ENCODE results near the gene PLCG1.
"Not testable (repeated sequence)": the region's sequence is repeated elsewhere in the genome, so short reads cannot be mapped to it uniquely, and the experiment has no call there.

The PLCG1 gene

DNA sequence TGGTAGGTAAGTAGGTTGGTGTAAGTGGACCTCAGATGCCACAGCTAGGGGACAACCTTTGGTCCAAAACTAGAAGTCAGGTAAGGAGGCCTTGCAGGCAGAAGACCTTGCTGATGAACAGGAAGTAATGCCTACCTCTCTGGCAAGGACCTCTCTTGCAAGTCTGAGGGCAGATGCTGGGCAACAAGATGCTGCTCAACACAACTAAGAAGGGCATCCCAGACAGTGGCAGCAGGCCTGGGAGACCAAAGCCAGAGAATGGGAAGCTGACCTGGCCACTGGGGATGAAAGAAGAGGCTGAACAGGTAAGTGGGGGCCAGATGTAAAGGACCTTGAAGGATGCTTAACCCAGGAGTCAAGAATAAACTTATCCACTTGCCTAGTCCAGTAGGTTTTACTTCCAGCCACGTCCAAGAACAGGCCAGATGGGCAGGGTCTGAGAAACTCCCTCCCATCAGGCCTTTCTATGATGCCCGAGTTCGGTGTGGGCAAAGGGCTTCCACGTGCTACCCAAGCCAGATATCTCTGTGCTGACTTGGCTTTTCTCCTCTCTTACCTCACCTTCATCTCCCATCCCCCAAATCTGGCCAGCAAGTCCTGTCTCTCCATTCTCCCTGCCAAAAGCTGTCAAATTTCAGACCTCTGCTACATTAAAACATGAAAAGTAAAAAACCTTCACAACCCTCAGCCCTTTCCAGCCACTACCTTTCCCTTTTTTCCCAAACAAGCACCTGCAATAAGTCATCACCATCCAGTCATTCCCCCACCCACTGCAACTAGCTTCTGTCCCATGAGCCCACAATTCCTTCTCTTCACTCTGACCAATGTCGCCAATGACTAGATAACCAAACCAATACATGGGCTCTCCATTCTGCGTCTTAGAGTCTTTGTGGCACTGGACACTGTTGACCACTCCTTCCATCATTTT, 11.5 kb upstream of the PLCG1 start:
- no peak for DNase-seq

- no peak for DNase-seq
Measured at GRCh38 chr20:41126719-41127118, 10.6 kb upstream of the PLCG1 start.

DNA sequence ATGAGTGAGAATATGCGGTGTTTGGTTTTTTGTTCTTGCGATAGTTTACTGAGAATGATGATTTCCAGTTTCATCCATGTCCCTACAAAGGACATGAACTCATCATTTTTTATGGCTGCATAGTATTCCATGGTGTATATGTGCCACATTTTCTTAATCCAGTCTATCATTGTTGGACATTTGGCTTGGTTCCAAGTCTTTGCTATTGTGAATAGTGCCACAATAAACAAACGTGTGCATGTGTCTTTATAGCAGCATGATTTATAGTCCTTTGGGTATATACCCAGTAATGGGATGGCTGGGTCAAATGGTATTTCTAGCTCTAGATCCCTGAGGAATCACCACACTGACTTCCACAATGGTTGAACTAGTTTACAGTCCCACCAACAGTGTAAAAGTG, 9.0 kb upstream of the PLCG1 start:
- DNase-seq = not testable (repeated sequence)

- DNase-seq = no peak
Measured at GRCh38 chr20:41131594-41132387, 5.6 kb upstream of the PLCG1 start.

DNA sequence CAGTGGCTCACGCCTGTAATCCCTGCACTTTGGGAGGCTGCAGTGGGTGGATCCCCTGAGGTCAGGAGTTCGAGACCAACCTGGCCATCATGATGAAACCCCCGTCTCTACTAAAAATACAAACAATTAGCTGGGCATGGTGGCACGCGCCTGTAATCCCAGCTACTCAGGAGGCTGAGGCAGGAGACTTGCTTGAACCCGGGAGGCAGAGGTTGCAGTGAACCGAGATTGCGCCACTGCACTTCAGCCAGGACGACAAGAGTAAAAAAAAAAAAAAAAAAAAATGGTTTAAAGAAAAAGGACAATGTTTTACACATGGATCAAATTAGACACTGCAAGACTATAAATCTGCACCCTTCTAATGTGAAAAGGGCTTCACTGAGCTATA, 5.0 kb upstream of the PLCG1 start:
- not testable (repeated sequence) for DNase-seq

- DNase-seq = peak; percentile 62
Measured at GRCh38 chr20:41133709-41134361, 3.5 kb upstream of the PLCG1 start.

GRCh38 chr20:41134362-41135186, 2.8 kb upstream of the PLCG1 start:
- no peak for DNase-seq

DNA sequence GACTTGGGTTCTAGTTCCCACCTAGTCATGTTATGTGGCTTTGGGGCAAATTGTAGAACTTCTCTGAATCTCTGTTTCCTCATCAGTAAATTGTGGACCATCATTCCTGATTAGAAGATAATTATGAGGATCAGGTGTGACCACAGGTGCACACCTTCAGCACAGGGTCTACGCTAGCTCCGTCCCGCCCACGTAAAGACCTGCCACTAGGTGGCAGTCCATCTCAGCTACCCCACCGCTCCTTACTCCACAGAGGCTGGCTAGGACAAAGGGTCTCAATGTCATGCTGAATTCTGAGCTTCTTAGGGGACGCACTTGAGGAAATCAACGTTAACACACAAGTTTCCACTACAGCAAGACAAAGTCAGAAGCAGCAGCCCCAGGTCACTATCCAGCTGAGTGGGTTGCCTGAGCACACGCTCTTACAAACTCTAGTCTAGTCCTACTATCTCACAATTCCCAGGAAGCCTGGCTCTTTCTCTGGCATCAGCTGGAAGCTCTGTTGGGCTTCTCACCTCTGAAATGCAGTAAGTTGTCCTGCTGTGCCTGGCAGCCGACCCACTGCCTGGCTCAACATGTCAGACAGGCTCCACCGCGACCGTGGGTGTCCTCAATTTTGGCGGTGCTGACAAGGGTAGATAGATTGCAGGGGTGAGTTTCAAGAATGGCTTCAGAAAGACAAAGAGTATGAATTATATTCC, 2.0 kb upstream of the PLCG1 start:
- DNase-seq = peak; percentile 78

GRCh38 chr20:41135888-41136679, 1.3 kb upstream of the PLCG1 start:
- DNase-seq = no peak

DNA sequence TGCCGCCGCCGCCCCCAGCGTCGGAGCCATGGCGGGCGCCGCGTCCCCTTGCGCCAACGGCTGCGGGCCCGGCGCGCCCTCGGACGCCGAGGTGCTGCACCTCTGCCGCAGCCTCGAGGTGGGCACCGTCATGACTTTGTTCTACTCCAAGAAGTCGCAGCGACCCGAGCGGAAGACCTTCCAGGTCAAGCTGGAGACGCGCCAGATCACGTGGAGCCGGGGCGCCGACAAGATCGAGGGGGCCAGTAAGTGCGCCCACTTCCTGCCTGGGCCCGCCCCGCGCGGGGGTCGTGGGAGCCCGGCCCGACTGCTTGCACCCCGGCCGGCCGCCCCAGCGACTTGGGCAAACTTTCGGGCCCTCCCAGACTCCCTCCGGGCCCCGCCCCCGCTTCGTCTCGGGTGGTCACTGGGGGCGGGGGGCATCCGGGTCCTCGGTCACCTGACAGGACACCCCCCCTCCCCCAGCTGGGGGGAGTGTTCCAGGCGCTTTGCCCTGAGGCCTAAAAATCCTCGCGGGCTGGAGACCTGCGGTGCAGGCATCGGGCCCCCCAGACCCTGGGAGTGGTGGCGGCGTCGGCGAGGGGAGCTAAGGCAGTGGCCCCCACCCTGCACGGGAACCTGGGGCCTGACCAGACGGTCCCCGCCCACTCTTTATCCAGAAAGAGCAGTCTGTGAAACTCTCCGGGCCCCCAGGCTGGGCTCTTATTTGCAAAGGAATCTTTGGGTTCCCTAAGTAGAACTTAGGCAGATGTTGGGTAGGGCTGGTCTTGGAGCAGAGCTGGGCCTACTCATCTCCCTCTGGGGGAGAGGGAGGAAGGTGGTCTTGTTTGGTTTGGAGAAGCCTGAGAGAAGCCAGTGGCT, 501 bp downstream of the PLCG1 start:
- peak; percentile 69 for DNase-seq

DNA sequence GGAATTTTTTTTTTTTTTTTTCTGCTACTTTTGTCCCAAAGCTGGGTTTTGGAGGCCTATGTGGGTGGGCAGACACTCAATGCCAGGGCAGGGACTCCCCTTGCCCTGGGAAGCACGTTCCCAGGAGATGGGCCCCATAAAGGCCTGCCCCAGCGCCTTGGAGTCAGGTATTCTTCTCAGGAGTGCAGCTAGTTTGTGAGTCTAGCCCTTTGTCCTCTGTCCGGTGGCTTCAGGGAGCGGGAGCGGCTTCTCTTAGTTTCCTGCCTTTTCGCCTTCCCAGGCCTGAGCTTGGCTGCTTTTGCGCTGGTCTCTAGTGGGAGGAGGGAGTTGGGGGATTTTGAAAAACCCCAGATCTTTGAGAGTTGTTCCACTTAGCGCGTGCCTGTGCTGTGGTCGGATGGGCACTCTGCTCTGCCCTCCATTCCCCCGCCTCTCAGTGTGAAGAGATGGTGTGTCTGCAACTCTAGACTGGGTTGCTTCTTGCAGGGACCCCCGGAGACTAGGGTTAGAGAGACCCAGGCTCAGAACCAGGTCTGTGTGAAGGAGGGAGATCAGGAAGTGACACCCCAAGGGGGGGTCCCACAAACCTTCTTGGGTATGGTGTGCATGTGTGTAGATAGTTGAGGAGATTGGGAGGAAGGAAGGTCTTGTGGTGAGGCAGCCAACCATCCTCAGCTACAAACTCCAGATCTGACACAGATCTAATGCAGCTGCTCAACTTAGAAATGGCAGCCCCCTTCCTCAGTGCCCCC, 1.3 kb downstream of the PLCG1 start:
- DNase-seq = peak; percentile 59

DNA sequence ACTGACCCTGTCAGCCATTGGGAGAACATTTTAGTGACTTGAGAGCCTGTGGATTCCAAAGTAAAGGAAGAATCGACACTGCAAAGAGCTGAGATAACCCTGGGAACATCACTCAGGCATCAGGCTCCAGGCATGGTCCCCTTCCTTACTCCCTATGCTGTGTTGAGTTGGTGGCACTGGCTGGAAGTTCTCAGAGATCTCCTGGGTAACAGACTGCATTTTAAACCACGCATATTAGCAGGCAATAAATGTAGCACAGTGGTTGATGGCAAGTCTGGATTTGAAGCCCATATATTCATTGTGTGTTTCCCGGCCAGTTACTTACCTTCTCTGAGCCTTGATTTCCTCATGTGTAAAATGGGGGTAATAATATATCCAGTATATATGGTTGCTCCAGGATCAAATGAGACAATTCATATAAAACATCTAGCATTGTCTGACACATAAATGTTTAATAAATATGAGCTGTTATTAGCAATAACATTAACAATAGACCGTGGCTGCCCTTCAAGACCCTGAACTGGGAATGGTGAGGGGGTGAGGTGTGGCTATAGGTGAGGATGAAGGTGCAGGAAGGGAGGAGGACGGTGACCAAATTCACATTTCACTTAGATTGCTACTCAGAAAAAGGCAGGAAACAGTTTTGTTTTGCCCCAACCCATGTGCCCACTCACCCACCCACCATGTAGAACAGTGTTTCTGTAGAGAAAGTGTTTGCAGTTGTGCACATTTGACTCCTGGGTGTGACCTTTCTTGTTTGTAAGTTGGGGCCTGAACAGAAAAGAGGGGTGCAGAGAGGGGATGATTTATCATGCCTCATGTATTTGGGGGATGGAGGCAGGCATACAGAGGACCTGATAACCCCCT, 2.1 kb downstream of the PLCG1 start:
- no peak for DNase-seq

- DNase-seq = no peak
Measured at GRCh38 chr20:41140226-41141133, 3.1 kb downstream of the PLCG1 start.

- DNase-seq = peak; percentile 53
Measured at GRCh38 chr20:41141153-41141815, 3.9 kb downstream of the PLCG1 start.

DNA sequence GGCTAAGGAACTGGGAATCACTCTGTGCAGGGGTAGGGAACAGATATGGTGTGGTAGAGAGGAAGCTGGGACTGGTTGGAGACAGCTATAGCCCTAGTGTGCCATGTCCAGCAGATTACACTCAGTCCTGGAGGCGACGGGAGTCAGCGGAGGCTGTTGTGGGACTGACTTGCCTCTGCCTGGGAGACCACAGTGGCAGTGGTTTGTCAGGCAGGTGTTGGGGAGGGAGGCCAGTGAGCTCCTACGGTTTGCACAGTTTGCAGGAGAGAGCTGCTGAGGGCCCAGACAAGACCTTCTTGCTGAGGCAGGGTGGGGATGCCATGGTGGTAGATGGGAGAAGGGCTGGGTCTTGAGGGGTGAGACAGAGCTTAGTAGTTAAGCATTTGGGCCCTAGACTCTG, 4.9 kb downstream of the PLCG1 start:
- peak; percentile 29 for DNase-seq

GRCh38 chr20:41142919-41143318, 5.6 kb downstream of the PLCG1 start:
- peak; percentile 61 for DNase-seq

Measured in CD4-positive, alpha-beta T cell treated with Interleukin-6 for 4 hours (primary cell).